ENCODE measurements around the gene MRPS6.

DNA sequence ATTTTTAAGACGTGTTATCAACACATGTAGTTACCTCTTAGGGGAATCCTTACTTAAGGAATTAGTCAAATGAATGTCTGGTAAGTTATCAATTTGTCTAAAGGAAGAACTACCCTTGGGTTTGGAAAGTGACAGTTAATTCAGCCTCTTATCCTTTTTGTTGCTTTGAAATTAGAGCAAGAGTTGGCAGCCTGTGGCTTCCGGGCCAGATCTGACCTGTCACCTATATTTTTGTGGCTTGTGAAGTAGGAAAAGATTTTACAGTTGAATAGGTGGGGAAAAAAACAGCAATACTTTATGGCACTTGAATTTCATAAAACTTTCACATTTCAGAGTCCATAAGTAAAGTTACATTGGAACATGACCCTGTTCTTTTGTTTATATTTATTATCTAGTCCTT is 5.5 kb downstream of the MRPS6 start:
- TF ChIP-seq, protein P1, sequence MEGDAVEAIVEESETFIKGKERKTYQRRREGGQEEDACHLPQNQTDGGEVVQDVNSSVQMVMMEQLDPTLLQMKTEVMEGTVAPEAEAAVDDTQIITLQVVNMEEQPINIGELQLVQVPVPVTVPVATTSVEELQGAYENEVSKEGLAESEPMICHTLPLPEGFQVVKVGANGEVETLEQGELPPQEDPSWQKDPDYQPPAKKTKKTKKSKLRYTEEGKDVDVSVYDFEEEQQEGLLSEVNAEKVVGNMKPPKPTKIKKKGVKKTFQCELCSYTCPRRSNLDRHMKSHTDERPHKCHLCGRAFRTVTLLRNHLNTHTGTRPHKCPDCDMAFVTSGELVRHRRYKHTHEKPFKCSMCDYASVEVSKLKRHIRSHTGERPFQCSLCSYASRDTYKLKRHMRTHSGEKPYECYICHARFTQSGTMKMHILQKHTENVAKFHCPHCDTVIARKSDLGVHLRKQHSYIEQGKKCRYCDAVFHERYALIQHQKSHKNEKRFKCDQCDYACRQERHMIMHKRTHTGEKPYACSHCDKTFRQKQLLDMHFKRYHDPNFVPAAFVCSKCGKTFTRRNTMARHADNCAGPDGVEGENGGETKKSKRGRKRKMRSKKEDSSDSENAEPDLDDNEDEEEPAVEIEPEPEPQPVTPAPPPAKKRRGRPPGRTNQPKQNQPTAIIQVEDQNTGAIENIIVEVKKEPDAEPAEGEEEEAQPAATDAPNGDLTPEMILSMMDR (IDR thresholded peaks at IDR 0.05; ENCODE audit: low read depth, low read length, missing input control) = no peak
- TF ChIP-seq, protein P2, sequence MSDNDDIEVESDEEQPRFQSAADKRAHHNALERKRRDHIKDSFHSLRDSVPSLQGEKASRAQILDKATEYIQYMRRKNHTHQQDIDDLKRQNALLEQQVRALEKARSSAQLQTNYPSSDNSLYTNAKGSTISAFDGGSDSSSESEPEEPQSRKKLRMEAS (IDR thresholded peaks at IDR 0.05) = no peak
- TF ChIP-seq GABPA (IDR thresholded peaks at IDR 0.05 in 1 of 2, conservative IDR thresholded peaks at IDR 0.05 in 1 of 2) = peak in 1 of 2 donors; percentile 14
- peak; percentile 48 for TF ChIP-seq SP1 (IDR thresholded peaks at IDR 0.05)
- peak; percentile 70 to 73 for TF ChIP-seq RXRA (IDR thresholded peaks at IDR 0.05)

Measured in liver (tissue), 3 donors.